NB4 (cell line): ENCODE measurements around the gene KSR1.

ENCODE experiments used
- MYC ChIP-seq: IDR thresholded peaks from 2 replicates; pipeline ENCODE4 v1.6.1; 2011; ENCODE audit warnings: low read depth, low read length
- POLR2A ChIP-seq: IDR thresholded peaks from 2 replicates; pipeline ENCODE4 v1.6.1; 2011; ENCODE audit warnings: mild to moderate bottlenecking; ENCODE audit not compliant: insufficient read length; ENCODE audit errors: extremely low read depth
- TF ChIP-seq, protein P1 (sequence below): IDR thresholded peaks from one replicate; pipeline ENCODE4 v1.5.1; 2012; ENCODE audit warnings: low read depth, low read length
- TF ChIP-seq, protein P2 (sequence below): IDR thresholded peaks from 2 replicates; pipeline ENCODE4 v1.6.1; 2011; ENCODE audit warnings: low read depth, low read length

DNA sequence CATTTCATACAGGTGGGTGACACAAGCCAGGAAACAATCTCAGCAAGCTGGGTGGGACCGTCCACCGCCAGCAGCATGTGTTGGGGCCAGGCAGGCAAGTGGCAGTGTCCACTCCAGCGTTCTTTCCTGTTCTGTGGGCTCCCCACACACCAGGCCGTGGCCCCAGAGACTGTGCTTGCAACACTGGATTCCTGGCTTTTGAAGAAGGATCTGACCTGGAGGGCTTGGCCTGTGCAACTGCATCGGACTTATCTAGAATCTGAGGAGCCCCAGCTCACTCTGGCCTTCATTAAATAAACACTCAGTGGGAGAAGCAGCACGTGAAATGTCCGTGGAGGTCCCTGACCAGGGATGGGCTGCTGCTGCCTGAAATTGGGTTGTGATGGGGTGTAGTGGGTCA, 3.2 kb downstream of the KSR1 start:
- no peak for TF ChIP-seq POLR2A
- TF ChIP-seq, protein P1, sequence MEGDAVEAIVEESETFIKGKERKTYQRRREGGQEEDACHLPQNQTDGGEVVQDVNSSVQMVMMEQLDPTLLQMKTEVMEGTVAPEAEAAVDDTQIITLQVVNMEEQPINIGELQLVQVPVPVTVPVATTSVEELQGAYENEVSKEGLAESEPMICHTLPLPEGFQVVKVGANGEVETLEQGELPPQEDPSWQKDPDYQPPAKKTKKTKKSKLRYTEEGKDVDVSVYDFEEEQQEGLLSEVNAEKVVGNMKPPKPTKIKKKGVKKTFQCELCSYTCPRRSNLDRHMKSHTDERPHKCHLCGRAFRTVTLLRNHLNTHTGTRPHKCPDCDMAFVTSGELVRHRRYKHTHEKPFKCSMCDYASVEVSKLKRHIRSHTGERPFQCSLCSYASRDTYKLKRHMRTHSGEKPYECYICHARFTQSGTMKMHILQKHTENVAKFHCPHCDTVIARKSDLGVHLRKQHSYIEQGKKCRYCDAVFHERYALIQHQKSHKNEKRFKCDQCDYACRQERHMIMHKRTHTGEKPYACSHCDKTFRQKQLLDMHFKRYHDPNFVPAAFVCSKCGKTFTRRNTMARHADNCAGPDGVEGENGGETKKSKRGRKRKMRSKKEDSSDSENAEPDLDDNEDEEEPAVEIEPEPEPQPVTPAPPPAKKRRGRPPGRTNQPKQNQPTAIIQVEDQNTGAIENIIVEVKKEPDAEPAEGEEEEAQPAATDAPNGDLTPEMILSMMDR, result no peak
- no peak for TF ChIP-seq MYC
- TF ChIP-seq, protein P2, sequence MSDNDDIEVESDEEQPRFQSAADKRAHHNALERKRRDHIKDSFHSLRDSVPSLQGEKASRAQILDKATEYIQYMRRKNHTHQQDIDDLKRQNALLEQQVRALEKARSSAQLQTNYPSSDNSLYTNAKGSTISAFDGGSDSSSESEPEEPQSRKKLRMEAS, result no peak
